ENCODE results near the gene FLNB.
"Not testable (repeated sequence)": the region's sequence is repeated elsewhere in the genome, so short reads cannot be mapped to it uniquely, and the experiment has no call there.

Gene FLNB

DNA sequence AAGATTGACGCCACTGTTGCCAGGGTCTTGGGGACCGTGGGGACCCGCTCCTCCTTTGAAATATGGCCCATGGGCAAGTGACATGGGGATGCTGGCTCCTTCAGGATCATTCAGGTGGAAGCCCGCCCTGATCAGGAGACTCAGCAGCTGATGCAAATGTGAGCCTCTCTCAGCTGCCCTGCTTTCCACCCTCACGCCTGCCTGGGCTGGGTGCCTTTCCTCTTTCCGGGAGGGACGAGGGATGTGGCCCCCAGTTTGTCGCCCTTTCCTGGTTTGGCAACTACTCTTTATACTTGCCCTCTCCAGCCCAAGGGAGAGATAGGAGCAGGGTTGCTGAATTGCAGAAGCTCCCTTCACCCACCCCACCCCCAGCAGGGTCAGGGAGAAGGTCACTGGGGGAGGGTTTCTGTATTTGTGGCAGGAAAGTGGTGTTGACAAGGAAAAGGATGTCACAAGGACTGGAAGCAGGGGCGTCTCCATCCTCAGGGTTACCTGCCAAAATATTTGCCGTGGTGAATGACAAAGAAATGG lies 180.8 kb downstream of the FLNB start:
- no peak for DNase-seq

DNA sequence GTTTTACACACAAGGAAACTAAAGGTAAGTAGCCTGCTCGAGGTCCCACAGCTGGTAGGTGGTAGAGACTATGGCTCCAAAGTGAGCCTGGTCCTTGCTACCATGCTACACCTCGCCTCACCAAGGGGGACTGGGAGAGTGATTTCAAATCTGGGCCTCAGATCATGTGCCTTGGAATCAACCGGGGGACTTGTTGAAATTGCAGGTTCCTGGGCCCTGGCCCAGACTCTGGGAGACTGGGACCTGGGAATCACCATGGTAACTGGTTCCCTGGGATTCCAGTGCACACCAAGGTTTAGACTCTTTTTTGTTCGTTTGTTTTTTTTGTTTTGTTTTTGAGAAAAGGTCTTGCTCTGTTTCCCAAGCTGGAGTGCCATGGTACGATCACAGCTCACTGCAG lies 181.5 kb downstream of the FLNB start:
- no peak for DNase-seq

DNA sequence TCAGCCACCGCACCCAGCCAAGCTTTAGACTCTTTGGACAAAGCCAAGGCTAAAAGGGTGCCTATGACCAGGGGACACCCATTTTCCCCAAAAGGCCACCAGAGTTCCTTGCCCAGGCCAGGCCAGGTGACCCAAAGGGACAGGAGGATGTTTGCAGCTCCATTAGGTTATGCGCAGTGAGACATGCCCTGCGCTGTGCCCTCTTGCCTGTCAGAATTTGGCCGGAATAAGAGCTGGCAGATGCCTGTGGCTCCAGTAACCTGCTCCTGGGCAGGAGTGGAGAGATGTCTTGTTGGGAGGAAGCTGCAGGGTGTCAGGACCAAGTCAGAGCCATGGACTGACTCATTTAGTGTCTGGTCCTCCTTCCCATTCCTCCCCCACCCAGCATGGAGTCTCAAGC lies 182.1 kb downstream of the FLNB start:
- DNase-seq: no peak

DNA sequence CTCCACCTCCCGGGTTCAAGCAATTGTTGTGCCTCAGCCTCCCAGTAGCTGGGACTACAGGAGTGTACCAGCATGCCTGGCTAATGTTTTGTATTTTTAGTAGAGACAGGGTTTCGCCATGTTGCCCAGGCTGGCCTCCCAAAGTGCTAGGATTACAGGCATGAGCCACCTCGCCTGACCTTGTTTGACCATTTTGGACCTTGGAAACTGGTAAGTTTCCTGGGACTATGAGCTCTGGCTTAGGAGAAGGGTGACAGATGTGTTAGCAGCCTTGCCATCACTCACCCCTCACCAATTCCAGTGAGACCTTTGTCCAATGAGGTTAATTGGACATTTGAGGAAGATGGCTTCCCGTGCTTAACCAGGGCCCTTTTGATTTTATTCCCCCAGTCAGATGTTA lies 182.7 kb downstream of the FLNB start:
- DNase-seq: no peak

DNA sequence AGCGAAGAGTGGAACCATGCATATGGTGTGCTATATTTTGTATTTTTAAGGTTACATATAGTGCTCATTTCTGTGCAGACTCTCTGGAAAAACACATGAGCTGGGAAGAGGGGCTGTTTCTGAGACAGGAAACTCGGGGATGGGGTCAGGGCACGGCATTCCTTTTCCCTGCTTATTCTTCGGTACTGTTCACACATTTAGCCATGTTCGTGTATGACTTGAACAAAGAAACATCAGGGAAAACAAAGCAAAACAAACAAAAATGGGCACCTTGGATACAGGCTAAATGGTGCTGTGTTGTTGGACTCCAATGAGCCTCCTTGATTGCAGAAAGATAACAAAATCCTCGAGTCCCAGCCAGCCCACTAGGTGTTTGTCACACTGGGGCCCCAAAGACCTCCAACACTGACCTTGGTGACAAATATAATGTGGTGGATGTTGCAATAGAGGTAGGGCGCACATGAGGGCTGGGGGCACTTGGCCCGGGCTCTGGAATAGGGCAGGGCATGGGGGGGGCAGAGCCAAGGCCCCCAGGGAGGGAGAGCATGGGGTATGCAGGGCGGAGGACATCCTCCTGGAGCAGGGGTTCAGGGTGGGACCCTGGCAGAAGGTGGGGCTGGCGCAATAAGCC lies 183.3 kb downstream of the FLNB start:
- no peak for DNase-seq

DNA sequence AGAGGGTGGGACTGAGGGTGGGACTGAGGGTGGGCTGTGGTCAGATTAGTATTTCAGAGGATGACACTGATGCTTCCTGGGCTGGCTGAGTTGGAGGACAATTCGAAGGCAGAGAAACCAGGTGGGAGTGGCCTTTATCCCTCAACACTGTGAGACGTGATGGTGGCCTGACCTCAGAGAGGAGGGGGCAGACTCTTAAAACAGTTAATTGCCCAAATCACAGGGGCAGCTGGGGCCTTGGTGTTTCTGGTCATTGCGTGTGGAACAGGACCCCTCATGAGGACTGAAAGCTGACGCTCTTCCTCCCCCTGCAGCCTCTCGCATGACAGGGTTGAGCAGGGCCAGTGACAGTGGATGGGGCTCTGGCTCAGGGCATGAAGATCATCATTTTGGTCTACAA lies 183.8 kb downstream of the FLNB start:
- DNase-seq: no peak

DNA sequence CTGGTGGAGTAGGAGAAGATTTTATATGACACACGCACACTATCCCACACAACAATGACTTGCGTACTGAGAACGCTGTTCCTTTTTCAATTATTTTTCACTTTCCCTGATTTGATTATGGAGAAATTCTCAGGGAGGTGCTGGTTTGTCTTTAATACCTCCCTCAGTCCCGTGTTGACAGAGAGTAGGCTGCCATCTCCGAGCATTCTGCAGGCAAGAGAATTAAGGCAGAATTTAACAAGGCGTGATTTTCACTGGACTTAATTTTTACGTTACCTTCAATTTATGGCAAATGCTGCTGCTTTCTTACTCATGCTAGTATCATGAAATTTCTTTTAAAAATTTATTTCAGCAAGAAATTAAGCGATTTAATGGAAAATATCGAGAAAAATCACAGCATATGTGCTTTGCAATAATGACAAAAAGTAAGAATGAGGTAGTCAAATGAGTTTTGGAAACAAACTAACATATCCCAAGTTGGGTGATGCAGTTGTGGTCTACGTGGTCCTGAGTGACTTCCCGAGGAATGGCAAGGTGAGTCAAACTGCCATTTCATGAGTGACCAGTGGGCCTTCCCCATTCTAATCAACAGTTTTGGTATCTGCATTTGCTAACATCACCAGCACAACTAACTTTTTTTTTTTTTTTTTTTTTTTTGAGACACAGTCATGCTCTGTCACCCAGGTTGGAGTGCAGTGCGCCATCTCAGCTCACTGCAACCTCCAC lies 185.6 kb downstream of the FLNB start:
- DNase-seq: no peak

DNA sequence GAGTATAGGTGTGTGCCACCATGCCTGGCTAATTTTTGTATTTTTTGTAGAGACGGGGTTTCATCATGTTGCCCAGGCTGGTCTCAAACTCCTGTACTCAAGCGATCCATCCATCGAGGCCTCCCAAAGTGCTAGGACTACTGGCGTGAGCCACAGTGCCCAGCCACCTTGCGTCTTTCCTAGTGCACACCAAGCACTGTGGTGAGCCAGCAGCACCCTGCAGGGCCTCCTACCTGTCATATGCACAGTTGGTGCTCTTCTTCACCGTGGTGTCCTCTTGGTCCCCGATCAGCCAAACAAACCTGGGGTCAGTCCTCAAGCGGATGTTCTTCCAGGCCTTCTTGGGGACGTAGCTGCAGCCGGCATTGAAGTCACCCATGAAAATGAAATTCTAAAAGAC lies 189.4 kb downstream of the FLNB start:
- DNase-seq: no peak

DNA sequence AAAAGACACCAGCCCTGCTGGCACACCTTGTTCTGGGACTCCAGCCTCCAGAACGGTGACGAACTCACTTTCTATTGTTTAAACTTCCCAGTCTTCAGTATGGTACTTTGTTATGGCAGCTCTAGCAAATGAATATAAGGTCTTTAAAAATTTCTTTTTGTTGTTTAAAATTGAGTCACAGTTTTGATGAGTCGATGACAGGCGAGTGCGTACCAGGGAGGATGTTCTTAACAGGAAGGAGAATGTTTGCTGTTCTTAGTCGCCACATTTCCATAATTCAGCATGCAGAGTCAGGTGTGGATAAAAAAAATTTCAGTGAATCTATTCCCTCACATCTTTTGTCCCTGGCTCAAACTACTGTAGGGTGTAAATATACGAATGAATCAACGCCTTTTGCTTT lies 190.1 kb downstream of the FLNB start:
- no peak for DNase-seq

DNA sequence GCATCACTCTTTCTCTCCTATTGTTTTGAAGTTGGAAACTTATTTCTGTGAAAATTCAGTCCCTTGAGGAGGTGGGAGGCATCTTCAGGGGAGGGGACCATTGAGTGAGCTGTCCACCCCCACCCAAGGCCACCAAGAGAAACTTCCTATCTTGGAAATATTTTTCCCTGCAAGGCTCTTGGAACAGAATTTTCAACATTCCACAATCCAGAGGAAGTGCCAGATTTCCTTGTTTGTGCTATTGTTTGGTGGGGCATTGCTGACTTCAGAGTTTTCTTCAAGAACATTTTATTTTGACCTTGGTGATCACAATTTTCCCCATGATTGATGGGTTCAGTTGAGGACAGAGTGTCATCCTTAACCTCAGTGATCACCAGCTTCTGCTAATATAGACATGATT lies 190.6 kb downstream of the FLNB start:
- DNase-seq: no peak

DNA sequence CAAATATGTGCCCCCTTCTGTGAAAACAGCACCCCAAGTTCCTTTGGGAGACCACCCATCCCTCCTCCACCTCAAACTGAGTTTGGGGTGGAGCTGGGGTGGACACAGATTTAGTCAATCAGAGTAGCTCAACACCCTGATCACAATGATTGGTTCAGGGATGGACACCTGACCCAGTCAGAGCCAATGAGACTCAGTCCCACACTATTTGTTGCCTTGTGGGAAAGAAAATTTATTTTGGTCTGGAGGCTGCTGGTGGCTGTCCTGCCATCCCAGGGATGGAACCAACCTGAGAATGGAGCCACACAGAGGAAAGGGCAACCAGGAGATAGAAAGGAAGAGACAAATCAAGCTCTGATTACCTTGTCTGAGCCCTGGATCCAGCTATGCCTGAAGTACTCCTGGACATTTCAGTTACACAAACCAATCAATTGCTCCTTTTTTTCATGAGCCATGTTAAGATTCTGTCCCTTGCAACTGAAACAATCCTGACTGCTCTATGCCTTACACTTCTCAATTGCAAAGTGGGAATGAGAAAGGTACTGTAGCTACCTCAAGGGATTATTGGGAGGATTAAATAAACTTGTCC lies 192.0 kb downstream of the FLNB start:
- no peak for DNase-seq

DNA sequence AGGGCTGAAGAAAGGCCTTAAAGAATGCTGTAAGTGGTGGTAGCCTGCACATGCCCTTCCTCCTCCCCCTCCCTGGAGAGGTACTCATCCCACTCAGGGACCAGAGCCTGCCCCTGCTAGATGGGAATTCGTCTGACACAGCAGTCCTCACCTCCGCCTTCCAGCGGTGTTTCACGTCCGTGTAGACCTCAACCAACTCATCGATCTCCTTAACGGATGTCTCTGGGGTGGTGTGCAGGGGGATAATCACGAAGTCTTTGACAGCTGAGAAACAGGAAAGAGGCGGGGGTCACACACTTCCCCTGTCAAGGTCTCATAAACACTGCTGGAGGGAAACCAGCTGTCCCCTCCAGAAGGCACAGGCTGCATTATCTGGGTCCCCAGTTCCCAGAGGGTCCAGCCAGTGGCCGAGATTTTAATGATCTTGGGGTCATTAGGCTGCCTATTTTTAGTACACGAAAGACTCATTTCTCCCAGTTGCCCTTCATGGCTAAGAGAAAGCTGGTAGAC lies 192.7 kb downstream of the FLNB start:
- DNase-seq: no peak

DNA sequence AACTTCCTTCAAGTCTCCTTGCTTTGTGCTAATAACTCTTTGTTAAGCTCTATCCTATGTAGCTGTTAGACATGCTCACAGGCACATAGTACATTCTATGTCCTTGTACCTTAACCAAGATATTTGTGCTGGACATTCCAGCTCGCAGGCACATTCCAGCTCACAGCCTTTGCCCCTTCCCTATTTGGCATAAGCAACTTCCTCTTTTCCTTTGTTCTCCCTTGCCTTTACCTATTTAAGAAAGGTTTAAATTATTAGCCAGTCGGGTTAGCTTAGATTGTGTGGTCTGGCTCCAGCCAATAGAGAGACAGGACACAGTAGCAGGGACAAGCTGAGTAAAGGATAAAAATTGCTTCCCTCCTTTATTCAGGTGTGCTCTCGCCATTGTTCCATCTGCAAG lies 193.2 kb downstream of the FLNB start:
- DNase-seq: not testable (repeated sequence)

DNA sequence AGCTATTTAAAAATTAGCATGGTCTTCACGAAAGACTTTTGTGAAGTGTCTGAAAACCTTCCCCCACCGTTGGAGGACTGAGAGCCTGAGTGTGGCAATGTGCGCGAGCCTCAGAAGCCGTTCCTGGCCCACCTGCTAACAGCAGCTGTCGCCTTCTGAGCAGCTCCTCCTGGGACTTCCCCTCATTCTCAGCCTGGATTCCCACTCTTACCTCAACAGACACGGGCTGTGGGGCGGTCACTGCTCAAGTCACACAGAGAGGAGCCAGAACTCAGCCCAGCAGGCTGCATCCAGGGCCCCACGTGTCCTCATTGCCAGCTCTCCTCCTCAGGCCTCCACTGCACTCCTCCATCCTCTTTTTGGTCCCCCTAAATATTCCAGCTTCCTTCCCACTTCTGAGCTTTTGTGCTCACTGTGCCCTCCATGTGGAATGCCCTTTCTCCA lies 194.7 kb downstream of the FLNB start:
- no peak for DNase-seq

DNA sequence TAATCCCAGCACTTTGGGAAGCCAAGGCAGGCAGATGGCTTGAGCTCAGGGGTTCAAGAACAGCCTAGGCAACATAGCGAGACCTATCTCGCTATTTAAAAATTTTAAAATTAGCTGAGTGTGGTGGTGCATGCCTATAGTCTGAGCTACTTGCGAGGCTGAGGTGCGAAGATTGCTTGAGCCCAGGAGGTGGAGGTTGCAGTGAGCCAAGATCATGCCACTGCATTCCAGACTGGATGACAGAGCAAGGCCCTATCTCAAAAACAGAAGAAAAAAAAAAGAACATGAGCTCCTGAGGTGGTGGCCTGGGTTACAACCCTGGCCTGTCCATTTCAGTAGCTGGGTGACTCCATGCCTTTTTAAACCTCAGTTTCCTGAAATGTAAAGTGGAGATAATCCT lies 195.3 kb downstream of the FLNB start:
- DNase-seq: no peak

DNA sequence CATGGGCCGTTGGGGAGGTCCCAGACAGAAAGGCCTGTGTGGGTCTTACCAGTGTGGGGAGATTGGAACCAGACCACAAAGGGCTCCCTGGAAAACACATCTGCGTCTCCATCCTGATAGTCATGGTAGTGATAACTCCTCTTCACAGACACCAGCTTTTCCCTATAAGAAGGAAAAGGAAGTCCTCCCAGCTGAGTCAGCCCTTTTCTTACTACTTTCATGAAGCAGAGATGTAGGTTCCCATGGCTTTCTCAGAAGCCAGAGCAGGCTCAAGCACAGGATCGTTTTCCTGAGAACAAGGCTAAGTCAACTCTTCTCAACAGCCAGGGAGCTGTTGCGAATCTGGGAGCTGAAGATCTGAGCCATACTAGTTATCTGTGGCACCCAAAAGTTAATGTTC lies 196.5 kb downstream of the FLNB start:
- DNase-seq: no peak

DNA sequence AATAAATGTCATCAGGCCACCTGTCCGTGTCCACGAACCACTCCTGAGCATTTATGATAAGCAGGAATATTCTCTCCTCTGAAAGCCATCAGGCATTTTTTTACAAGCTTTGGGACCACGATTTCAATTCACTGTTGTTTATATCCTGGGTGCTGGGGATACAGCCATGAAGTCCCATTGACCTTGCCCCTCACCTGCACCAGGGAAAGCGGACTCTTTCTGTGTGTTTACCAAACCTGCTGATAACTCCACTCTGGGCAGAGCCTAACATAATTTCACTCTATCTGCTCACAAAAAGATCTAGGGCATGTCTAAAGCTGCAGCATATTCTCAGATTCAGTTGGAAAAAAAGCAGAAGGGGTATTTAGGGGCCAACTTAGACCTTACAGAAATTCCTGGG lies 197.8 kb downstream of the FLNB start:
- DNase-seq: no peak

DNA sequence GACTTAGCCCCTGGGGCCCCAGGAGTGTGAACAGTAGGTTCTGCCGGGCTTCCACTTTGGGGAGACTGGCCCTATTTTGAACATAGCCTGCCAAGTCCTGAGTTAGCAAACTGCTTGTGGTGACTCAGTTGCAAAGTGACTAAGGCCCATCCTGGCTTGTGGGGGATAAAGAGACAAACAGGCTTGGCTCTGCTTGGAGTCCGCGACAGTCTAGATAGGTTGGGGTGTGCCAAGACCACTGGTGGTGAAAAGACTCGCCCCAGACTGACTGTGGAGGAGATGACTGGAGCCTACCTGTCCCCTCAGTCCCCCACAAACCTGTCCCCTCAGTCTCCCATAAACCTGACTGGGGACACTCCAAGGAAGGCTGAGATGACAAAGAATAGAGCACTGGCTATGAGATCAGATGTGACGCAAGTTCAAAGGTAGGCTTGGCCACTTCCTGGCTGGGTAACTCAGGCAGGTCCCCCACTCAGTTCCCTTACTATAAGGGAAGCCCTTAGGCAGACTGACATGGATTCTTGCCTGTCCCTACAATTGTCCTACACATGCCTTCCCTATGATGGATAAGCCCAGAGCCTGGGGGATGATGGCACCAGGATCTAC lies 198.3 kb downstream of the FLNB start:
- no peak for DNase-seq

DNA sequence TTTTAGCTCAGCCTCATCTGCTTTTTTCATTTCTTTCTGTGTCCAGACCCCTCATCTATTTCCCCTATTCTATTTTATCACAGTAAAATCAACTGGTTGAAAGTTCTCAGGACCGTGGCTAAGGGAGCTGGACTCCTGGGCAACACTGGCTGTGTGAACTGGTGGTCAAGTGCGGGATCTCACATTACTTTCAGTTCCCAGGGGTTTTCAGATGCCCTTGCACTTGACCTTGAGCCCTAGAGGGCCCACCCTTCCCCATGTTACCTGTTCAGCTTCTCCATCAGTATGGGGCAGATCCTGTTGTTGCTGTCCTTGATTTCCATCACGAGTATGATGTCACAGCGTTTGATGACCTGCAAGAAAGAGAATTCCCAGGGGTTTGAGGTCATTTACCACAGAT lies 199.7 kb downstream of the FLNB start:
- no peak for DNase-seq

DNA sequence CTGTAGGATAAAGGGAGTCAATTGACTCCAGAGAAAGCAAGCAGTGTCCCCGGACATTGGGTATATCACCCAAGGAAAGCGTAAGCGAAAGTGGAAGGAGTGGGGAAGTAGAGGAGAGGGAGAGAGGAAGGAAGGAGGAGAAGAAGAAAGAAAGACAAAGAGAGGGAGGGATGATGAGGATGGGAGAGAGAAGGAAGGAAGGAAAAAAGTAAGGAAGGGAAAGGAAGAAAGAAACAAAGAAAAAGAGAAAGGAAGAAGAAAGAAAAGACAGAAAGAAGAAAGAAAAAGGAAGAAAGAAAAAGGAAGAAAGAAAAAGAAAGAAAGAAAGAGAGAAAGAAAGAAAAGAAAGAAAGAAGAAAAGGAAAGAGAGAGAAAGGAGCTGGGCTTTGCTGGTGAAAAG lies 201.7 kb downstream of the FLNB start:
- no peak for DNase-seq

DNA sequence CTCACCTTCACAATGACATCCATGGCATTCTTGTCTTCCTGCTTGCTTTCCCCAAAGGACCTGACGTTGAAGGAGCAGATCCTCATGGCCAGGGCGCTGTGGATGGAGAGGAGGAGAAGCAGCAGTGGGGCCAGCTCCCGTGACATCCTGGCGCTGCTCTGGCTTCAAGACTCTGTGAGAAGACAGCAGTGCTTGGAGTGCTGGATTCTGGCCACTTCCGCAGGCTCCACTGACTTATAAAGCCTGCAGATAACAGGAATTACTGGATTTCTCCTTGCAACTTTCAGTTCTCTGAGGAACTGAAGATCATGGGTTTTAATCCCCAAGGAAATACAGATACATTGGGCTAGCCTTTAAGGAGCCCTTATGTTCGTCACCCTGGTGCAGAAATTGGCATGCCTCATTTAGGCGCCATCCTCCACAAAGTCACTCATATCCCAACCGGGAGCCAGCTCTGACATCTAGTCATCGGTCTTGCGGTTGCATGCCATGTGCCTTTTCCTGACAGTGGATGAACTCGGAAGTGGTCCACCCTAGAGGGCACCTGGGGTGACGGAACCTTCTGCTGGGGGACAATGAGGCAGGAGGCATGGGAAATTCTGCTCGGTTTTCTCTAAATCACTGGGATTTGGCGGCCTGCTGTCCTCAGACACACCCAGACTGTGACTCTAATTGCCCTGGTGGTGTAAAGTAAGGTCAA lies 202.7 kb downstream of the FLNB start, which contains the start of gene DNASE1L3:
Gene DNASE1L3 (minus strand): TSS at position 212 of the 700 bp plus-strand sequence. CDS start 66 bp downstream, at position 146.
- no peak for DNase-seq

DNA sequence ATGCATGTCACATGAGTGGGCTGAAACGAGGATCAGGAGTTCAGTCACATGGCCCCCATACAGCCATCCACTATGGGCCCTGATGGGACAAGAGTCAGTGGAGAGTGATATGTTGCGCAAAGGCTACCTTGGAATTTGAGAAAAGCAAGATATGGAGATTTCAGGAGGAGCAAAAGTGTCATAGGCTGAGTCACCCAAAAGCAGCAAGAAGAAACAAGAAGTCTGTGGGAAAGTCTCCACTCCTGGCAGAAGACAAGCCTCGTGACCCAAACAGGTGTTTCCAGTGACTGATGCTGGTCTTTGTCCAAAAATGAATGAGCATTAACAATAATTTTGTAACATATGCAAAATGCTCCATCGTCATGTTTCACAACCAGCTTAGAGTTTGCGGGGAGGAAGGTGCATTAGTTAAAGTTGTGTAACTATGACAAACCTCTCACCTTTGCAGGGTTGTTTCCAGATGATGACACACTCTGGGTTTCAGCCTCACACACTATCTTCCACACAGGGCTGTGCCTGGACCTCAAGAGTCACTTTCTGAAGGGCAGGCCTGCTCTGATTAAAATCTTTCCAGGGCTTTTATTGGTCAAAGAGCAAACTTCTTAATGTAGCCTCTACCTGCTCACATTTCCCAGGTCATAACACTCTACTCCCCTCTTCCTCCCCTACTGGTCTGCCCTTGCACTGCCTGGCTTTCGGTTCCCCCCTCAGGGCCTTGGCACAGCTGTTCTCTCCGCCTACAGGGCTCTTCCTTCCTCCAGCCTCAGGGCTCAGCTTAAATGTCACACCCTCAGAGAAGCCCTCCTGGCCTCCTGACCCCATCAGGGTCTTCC lies 206.5 kb downstream of the FLNB start:
- no peak for DNase-seq

Data from NCI-H2107 (cell line).